Transverse colon (tissue), 4 donors: Measurements from ENCODE around the gene ELP6.

Experiments
- EP300 ChIP-seq: sonication (generic); formaldehyde crosslinking; IDR thresholded peaks from one replicate; pipeline ENCODE4 v1.6.1; 2017; ENCODE audit warnings: antibody characterized with exemption, low read depth
- POLR2AphosphoS5 ChIP-seq, 3 donors: sonication (generic); formaldehyde crosslinking; IDR thresholded peaks; one replicate each; pipeline ENCODE4 v1.6.1; 2016; ENCODE audit warnings: antibody characterized with exemption in 3 of 3
- TF ChIP-seq, protein P1 (sequence below), 5 experiments: fragments of 200-600 bp in 3 of 5; fragments of 450-650 bp in 2 of 5; sonication (generic) in 3 of 5; IDR thresholded peaks; 1 replicate in 2 of 5; 2 replicates in 3 of 5; pipeline ENCODE4 v1.5.1; 2016 to 2017; ENCODE audit warnings: antibody characterized with exemption in 5 of 5, inconsistent platforms in 3 of 5, mild to moderate bottlenecking in 2 of 5, moderate library complexity in 1 of 5

DNA sequence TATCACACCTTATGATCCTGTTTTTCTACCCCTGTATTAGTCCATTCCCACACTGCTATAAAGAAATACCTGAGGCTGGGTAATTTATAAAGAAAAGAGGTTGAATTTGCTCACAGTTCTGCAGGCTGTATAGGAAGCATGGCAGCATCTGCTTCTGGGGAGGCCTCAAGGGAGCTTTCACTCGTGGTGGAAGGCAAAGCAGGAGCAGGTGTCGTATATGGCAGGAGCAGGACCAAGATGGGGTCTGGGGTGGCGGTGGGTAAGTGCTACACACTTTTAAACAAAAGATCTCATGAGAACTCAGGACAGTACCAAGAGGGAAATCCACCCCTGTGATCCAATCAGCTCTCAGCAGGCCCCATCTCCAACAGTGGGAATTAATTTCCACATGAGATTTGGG is 22.3 kb downstream of the ELP6 start:
- TF ChIP-seq, protein P1, sequence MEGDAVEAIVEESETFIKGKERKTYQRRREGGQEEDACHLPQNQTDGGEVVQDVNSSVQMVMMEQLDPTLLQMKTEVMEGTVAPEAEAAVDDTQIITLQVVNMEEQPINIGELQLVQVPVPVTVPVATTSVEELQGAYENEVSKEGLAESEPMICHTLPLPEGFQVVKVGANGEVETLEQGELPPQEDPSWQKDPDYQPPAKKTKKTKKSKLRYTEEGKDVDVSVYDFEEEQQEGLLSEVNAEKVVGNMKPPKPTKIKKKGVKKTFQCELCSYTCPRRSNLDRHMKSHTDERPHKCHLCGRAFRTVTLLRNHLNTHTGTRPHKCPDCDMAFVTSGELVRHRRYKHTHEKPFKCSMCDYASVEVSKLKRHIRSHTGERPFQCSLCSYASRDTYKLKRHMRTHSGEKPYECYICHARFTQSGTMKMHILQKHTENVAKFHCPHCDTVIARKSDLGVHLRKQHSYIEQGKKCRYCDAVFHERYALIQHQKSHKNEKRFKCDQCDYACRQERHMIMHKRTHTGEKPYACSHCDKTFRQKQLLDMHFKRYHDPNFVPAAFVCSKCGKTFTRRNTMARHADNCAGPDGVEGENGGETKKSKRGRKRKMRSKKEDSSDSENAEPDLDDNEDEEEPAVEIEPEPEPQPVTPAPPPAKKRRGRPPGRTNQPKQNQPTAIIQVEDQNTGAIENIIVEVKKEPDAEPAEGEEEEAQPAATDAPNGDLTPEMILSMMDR (IDR thresholded peaks at IDR 0.05) = no peak
- TF ChIP-seq EP300 (no peak), POLR2AphosphoS5 (IDR thresholded peaks at IDR 0.05) (no peak)
